GM21526 (cell line): Measurements from ENCODE around the gene CEP41.
"Not testable (repeated sequence)": the region's sequence is repeated elsewhere in the genome, so short reads cannot be mapped to it uniquely, and the experiment has no call there.

ENCODE experiments used
- ATAC-seq: cut with Tn5 transposase; IDR thresholded peaks from one replicate; pipeline ENCODE4 v1.9.1; 2021; ENCODE audit warnings: moderate library complexity; ENCODE audit not compliant: unreplicated experiment, low FRiP score

The CEP41 gene

DNA sequence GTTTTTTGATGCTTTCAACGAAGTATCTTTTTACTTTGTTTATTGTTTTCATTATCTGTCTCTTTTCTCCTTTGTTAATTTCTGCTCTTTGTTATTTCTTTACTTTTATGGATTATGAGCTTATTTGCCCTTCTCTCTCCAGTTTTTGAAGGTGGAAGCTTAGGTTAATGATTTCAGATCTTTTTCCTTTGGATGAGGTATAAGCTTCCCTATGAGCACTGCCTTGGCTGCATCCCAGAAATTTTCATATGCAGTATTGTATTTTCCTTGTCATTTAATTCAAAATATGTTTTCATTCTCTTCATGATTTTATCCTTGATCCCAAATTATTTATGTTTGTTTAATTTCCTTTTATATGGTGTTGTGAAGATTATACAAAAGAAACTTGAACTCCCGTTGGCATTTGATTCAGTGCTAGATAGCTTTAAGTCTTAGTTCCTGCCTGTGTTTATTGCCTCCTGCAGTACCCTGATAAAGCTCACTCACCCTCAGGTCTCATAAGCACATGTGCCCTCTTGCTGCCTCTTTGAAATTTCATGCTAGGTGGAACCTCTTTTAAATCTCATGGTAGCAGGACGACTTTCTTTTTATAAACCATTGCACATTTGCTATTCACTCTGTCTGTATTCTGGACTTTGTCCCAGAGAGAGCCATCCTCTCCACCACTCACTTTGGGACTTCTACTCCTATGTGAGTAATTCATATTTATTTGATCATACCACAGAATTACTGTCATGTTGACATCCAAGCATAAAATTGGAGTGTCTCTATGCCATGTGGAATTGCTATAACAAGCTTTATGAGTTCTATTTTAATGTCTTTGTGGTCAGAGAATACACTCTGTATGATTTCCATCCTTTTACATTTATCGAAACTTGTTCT, 23.0 kb upstream of the CEP41 start:
- ATAC-seq, result no peak

DNA sequence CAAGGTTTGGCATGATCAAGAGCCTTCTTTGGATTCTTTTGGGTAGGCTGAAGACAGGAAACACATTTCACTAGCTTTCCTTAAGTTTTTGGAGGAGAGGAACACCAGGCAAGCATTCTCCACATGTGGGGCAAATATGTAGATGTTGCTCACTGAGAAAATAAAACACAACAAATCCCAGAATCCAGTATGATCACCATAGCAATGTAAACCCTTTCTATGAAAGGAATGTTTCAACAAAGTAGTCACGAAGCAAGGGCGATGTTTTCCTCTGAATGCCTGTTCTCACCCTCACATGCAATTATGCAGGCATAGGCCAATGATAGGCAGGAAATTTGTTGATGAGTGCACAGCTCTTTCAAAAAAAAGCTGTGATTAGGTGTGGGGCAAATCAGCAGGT, 20.5 kb upstream of the CEP41 start:
- ATAC-seq, result no peak

DNA sequence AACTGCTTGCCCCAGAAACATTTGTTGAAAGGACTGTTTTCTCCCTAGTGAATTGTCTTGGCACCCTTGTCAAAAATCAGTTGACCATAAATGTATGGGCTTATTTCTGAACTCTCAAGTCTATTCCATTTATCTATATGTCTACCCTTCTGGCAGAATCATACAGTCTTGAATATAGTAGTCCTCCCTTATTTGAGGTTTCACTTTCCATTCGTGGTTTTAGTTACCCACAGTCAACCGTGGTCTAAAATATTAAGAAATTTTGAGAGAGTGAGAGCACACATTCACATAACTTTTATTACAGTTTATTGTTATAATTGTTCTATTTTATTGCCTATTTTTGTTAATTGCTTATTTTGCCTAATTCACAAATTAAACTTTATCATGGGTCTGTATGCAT, 17.4 kb upstream of the CEP41 start:
- ATAC-seq, result no peak

DNA sequence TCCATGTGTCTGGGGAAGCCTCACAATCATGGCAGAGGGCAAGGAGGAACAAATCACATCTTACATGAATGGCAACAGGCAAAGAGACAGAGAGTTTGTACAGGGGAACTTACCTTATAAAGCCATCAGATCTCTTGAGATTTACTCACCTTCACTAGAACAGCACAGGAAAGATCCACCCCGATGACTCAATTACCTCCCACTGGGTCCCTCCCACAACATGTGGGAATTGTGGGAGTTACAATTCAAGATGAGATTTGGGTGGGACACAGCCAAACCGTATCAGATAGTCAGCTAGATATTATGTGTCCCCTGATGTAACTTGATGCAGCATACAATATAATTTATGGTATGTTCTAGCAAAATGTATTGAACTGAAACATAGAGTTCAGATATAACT, 14.1 kb upstream of the CEP41 start:
- no peak for ATAC-seq

DNA sequence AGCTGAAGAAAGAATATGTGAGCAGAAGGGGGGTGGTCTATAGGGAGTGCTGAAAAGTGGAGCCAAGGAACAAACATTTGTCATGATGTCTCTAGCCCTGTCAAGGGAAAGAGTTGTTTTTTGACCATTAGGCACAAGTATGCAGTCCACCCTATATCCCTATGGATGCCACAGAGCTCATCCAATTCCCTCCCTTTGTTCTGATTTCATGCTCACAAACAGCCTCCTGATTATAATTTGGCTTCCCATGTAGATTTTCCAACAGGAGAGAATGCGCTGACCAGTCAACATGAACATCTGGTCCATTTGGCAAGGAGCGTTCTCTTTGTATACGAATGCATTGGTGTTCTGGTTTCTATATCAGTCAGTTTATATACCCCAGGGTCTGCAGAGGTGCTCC, 12.1 kb upstream of the CEP41 start:
- ATAC-seq, result no peak

DNA sequence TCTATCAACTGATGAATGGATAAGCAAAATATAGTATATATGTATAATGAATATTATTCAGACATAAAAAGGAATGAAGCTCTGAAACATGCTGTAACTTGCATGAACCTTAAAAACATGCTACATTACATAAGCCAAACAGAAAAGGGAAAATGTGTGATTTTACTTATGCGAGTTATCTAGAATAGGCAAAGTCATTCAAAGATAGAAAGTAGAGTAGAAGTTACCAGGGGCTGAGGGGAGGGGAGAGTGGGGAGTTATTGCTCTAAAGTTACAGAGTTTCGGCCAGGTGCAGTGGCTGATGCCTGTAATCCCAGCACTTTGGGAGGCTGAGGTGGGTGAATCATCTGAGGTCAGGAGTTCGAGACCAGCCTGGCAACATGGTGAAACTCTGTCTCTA, 10.5 kb upstream of the CEP41 start:
- ATAC-seq, result not testable (repeated sequence)

DNA sequence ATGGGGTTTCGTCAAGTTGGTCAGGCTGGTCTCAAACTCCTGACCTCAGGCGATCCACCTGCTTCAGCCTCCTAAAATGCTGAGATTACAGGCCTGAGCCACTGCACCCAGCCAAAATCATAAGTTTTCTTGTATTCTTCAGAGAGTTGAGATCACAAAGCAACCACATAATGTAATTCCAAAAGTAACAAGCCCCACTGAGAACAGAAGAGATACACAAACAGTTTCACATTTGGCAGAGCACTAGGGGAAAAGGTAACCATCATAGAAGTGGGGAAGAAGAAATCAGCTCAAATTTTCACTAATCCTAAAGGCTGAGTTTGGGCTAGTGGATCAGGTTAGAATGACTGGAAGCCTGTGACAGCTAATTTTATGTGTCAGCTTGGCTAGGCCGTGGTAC, 5.4 kb upstream of the CEP41 start:
- no peak for ATAC-seq

DNA sequence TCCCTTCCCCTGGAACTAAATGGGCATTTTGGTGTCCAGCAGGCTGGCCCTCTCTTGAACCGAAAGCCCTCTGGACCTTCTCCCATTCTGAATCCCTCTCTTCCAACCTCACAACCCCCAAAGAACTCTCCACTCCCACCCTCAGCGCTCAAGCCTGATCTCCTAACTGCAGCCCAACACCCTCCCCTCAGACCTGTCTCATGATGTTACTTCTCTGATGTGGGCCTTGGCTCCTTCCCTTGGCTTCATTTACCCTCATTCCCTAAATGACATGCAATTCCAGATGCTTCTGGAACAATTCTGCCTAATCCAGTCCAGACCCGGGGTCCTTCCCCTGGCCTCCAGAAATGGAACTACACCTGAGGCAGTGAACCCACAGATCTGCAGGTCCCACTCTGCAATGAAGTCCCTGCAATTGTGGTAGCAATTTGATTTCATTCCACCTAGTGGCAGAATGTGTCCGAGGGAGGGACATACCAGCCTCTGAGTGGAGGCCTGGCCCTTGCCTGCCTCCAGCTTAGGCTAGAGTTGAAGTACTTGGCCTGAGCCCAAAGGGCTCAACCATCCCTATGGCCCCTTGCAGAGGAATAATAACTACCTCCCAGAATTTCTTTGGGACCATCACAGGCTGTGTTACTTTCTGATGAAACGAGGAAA, 4.1 kb upstream of the CEP41 start:
- no peak for ATAC-seq

DNA sequence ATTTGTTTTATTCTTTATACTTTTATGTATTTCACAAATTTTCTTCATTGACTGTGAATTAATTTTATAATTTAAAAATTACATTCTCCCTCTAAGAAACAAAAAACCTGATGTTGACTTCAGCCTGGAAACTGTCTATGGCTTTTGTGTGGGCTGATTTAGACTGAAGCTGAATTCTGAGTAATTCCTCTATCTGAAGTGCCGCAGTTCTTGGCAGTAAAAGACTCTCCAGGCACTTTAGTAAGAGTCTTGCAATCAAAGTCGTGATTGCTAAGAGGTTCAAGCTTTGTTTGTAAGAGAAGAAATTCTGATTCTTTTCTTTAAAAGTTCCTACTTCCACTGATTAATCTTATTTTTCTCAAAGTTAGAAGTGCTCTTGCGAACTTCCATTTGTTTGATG, 3.4 kb upstream of the CEP41 start:
- ATAC-seq, result no peak

DNA sequence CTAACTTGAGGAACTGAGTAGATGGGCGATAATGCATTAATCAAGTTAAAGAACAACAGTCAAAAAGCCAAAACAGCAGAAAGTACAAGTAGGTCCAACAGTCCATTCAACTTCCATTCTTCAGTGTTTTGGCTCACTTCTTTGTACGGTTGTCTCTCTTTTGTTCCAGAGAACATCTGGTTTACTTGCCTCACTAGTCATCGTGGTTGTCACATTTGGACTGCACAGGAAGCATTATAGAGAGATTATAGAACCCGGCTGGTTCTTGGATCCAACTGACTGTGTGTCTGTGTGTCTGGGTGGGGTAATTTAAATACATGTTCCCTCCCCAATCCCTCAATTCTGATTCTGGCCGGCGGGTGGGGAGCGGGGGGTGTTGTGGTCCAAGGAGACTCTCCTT, 1.8 kb upstream of the CEP41 start:
- no peak for ATAC-seq

DNA sequence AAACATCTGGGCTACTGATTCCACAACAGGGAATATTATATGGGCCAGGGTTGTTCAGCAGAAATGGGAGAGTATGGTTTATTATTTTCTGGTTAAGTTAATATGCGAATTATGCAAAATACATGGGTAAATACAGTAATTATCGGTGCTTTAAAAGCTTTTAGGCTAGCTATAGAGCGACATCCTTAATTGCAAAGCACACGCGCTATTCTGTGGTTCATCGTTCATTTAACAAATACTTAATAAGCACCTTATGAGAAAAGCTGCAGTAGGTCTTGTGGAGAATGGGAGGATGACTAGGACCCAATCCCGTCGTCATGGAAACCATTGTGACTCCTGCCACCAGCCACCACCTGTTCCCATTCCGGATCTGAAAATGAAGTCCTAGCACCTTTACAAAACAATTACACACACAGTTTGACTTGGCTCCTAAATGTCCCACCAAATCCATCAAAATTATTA, 623 bp upstream of the CEP41 start:
- no peak for ATAC-seq

DNA sequence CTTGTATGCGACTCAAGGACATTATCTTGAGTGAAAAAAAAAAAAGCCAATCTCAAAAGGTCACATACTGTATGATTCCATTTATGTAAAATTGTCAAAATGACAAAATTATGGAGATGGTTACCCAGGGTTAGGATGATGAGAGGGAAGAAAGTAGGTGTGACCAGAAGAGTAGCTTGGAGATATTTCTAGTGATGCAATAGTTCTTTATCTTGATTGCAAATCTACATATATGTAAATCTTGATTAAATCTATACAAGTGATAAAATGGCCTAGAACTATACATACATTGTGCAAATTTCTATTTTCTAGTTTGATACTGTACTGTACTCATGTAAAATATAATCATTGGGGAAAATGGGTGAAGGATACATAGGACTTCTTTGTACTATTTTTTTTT, 4.6 kb downstream of the CEP41 start:
- ATAC-seq, result no peak

DNA sequence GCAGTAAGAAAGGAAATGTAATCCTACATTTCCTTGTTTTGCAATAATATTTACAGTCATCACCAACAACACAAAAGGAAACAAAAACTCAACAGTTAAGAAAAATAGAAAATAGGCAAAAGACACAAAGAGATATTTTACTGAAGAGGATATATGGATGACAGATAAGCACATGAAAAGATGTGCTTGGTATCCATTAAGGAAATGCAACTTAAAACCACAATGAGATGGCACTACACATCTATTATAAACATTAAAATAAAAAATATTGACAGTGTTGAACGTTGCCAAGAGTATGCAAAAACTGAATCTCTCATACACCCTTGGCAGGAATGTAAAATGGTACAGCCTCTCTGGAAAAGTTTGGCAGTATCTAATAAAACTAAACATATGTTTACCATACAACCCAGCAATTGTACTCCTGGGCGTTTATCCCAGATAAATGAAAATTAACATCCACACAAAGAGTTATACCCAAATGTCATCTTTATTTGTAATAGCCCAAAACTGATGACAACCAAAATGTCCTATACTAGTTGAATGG, 5.4 kb downstream of the CEP41 start:
- no peak for ATAC-seq

DNA sequence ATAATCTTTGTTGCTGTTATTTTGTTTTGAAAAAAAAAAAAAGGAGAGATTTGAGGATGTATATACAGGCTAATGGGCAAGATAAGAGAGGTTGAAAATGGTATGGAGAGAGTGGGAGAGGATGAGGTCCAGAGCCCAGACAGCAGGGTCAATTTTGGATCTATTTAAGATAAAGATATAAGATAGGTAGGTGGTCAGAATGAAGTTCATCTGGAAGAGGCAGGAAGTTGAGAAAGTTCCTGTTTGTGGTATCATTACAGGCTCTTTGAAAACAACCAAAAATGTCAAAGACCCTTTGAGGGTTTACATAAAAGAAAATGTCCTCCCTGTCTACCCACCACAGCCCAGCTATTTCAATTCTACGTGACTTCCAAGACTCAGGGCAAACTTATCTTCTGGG, 7.5 kb downstream of the CEP41 start:
- ATAC-seq, result no peak

DNA sequence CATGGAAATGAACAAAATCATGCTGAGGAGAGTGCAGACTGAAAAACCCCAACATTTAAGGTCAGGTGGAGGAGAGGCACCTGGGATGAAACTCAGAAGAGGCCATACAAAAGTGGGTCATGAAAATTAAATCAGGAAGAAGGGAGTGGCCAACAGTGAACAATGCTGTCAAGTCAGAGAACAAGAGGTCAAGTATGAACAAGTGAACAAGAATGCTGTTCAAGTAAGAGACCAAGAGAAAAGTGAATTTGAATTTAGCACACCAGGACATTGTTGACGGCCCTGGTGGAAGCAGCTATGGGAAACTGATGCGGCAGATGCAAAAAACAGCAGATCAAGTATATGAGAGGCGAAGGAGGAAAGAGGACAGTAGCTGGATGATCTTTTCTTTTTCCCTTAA, 7.9 kb downstream of the CEP41 start:
- ATAC-seq, result no peak

DNA sequence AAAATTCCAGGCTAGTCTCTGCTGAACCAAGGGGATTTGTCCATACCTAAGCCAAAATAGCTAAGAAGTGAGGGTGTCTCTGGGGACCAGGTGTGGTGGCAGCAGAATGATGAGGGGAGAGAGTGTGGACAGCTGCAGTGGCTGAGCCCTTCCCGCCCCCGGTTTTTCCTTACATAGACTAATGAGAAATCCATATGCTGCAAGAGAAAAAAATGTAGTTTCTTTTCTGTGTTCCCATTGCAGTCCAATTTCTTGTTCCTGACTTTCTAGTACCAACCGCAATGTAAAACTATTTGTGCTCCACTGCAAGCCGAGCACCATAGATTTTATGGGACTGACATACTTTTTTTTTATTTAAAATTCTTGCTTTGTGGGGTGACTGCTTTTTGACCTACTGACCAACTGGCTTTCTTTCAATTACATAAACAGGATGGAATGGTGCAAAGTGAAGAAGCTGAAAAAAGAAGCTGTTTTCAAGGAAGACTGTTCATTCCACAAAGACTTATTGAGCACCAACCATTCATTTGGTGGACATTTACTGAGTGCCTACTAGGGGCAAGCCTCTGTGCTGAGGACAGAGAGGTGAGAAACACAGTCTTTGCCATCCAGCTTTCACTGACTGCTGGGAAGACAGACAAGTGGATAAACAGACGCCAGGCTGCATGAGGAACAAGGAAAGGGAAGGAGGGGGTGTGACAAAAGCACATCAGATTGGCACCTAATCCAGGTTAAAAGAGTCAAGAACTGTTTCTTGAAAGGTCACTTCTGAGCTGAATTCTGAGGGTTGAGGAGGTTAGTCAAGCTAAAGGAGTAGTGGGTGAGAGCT, 9.8 kb downstream of the CEP41 start:
- ATAC-seq, result no peak

DNA sequence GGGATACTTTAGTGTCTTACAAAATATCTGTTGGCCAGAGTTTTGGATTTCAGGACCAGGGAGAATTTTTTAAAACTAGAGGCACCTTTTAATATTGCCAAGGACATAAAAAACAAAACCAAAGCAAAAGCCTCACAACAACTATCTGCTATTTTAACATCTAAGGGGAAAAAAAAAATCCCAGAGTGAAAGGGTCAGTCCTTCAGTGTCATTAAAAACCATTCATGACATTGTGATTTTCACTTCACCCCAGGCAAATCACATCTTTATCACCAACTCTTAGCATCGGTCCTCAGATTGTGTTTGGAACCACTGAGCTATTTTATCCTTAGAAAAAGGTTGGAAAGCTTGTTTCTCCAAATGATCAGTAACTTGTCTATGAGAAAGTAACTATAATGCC, 10.7 kb downstream of the CEP41 start:
- no peak for ATAC-seq

DNA sequence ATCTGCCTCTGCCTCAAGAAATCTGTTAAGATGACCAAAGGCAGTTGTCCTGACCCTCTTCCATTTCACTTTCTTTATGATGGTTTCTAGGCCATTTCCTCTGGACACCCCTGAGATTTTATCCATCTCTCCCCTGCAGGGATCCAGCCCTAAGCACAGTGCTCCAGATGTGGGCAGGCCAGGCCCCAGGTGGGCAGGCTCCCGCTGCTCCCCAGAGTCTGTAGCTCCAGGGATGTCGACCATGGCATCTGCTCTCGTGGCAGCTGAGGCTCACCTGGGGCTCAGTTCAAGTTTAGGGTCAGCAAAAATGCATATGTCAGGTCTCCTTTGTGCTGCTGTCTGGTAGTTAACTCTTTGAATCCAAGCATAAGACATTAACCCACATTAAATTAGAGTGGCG, 11.8 kb downstream of the CEP41 start:
- no peak for ATAC-seq

DNA sequence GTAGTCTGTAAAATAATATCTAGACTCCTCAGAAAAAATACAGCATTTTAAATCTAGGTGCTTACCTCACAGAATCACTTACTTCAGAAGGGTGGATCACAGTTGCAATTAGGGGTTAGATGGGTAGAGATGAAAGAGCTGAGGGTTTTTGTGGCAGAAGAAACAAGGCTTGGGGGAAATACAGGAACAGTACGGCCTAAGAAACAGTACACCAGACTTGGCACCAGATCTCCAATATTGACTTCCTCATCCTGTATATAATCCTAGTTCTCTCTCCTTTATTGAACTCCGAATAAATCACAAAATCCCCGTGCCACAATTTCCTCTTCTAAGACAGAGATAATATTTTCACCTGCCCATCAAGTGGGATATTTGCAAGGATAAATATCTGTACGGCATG, 14.3 kb downstream of the CEP41 start:
- ATAC-seq, result no peak

DNA sequence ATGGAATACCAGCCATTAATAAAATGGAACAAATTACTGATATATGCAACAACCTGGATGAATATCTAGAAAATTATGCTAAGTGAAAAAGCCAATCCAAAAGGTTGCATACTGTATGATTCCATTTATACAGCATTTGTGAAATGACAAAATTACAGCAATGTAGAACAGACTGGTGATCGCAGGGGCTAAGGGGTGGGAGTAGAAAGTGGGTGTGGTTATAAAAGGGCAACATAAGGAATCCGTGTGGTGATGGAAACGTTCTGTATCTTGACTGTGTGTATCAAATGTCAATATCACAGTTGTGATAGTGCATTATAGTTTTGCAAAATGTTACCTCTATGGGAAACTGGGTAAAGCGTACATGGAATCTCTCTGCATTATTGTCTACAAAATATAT, 15.0 kb downstream of the CEP41 start:
- ATAC-seq, result no peak

DNA sequence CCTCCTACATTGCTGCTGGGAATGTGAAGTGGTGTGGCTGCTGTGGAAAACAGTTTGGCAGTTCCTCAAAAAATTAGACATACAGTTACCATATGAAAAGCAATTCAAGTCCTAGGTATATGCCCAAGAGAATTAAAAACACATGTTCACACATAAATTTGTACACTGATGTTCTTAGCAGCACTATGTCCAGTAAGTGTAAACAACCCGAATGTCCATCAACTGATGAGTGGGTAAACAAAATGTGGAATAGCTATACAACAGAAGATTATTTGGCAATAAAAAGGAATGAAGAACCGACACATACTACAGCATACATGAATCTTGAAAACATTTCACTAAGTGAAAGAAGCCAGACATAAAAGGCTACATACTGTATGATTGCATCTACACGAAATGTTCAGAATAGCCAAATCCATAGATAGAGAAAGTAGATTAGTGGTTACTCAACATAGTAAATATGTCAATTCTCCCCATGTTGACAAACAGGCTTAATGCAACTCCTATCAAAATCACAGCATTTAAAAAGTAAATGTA, 17.2 kb downstream of the CEP41 start:
- ATAC-seq, result no peak
